Islet precursor cell (in vitro differentiated cells): ENCODE measurements around the gene ALDH7A1.

Experiments used
- DNase-seq: peaks from one replicate; pipeline ENCODE4 v3.0.0-alpha.2; 2018

Gene ALDH7A1

DNA sequence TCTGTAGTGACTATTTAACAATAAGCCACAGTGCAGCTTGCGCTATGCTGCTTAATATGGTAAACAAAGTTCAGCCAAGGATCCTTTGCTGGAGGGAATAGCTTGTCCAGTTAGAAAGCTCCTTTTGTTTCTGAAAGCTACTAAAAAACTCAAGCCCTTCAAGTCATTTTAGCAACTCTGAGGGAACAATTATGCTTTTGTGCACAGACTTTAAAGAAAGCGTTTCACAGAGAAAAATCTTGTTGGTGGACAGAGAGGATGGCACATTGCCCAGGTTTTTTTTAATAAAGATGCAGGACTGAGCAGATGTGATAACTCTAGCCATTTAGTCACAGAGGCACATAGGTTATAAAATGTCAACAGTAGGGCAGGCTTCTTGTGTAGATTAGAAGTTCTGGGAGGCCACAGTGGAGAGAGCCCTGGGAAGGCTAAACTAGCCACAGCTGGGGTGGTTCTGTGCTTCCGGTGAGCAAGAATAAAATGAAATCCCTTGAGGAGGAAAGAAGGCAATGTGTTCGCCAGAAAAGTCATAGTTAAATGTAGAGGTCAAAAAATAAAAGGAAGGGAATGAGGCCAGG is 63.4 kb downstream of the ALDH7A1 start:
- DNase-seq, result no peak

DNA sequence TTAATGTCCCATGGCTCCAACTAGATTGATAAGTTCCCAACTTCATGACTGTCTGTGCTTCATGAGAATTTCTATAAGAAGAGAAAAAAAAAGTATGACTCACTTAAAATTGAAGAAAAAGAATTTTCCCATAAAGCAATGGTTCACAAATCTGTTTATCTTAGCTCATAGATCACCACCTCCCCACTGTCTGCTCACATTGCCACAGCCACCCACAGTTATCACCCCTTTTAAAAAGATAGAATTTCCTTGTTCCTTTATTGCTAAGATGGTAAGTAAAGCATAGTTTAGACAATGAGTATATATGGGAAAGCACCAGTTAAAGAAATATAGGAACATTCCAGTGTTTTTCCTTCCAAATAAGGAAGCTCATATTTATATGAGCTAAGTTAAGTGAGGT is 67.1 kb downstream of the ALDH7A1 start:
- no peak for DNase-seq

- DNase-seq, result no peak
These were observed 67.9 kb downstream of the ALDH7A1 start for GRCh38 chr5:126527158-126527557.

DNA sequence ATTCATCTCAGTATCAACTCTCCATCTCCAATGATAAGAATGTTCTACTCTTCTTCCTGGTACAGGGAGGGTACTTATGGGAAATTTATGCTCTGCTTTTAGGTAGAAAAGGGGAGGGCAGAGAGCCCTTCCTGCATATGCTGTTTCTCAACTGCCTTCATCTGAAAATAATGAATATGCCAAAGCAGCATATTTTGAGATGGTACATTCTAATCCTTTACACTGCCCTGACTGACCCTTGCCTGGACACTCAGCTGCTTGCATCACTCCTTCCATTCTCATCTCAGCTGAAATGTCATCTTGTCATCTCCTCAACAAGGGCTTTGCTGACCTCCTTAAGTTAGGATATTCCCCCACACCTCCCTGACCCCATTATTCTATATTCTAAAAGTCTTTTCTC is 68.5 kb downstream of the ALDH7A1 start:
- DNase-seq, result no peak

- no peak for DNase-seq
These were observed 69.3 kb downstream of the ALDH7A1 start for GRCh38 chr5:126525630-126526245.

DNA sequence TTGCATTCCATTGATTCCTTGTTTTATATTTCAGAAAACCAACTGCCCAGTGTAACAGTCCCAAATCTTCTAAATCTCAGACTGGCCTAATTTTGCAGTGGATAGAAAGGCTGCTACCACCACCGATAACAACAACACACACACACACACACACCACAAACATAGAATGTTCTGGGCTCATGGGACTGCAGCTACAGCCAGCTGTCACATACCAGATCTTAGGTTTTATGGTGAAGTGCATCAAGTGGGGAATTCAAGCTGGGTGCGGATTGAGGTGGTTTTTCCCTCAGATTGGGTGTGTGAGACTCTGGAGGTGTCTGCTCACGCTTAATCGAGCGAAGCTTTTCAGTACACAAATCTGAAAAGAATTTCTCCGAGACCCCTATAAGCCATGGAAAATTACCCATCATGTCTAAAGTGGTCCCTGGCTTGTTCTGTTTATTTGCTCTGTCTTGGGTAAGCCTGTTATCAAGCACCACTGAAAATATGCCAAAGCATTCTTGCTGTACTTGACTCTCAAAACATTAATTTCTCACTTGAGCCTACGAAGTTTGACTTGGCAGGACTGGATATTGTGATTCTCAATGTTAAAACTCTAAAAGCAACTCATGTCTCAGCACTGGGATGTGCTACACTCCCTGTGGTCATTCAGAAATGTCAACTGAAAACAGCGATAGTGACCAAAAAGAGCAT is 71.1 kb downstream of the ALDH7A1 start:
- DNase-seq, result no peak

DNA sequence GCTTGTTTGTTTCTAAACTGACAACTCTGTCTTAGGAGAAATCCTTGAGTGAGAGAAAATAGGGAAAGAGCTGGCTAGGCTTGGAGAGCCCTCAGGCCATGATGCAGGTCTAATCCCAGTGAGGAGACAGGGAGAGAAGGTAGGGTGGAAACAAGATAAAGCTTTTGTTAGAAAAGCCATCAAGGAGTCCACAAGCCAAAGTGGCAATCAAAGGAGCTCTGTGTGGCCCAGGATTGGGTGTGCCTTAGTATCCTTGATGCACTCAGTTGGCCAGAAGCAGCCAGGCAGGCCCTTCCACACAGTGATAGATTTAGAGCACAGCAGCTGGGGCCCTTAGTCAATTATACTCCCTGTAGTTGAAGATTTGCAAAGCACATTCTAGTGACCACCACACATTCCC is 73.9 kb downstream of the ALDH7A1 start:
- DNase-seq, result peak; percentile 77

DNA sequence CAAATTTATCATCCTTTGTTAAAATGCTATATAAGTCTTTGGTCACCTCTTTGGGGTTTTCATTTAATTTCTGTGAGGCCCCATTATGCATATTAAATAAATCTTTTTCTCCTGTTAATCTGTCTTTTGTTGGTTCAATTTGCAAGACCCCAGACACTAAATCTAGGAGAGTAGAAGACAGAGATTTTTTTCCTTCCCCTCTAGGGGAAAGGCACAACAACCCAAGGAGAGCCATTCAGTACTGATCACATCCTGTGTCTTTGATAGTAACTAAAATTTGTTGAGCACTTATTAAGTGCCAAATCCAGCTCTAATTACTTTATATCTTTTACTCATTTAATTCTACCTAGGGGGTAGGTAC is 74.4 kb downstream of the ALDH7A1 start:
- DNase-seq, result no peak

- DNase-seq, result no peak
These were observed 75.1 kb downstream of the ALDH7A1 start for GRCh38 chr5:126519637-126520592.

GRCh38 chr5:126519223-126519622 is 75.8 kb downstream of the ALDH7A1 start:
- peak; percentile 70 for DNase-seq

GRCh38 chr5:126516852-126517251 is 78.2 kb downstream of the ALDH7A1 start:
- no peak for DNase-seq

GRCh38 chr5:126516133-126516532 is 78.9 kb downstream of the ALDH7A1 start:
- no peak for DNase-seq

DNA sequence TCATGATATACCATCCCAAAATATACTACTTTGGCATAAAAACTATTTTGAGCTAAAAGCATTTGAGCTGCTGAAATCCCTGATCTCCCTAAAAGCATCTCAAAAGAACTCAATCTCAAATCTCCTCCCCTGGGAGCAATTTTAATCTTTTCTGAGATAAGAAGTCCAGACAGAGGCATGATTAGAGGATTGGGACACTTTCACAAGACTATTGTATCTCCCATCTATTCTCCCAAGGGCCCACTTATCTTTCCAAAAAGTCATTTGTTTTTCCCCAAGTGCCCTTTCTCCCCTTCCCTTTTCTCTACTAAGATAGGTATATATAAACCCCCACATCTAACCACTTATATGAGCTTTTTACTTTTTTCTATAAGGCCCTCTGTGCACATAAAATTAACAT is 79.7 kb downstream of the ALDH7A1 start:
- no peak for DNase-seq

DNA sequence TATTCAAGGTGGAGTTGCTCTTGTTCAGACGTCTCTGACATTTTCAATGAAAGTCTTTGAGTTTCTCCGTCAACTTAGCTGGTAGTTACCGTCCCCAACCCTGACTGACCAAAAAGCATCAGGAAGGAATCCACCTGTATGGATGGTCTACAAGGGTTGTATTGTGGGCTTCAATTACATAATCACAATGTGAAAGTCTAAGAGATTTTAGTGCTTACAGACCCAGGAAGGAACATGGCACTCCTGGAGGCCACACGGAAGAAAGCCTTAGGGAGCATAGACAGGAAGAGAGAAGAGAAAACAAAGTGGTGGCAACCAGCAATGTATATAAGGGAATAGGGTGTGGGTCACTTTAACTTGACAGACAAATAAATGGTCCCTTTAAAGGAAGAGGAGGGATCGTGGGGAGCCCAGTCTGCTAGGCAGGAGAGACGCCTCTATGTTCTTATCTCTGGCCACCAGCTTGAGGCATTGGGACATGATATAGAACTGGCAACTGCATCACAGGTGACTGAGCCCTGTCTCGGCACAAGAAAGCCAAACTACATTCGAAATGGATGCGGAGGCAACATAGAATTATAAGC is 80.4 kb downstream of the ALDH7A1 start:
- DNase-seq, result no peak

DNA sequence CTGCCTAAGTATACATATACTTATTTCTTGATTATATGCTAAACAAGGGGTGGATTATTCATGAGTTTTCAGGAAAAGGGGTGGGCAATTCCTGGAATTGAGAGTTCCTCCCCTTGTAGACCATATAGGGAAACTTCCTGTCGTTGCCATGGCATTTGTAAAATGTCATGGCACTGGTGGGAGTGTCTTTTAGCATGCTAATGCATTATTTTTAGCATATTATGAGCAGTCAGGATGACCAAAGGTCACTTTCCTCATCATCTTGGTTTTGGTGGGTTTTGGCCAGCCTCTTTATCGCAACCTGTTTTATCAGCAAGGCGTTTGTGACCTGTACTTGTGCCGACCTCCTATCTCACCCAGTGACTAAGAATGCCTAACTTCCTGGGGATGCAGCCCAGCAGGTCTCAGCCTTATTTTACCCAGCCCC is 80.9 kb downstream of the ALDH7A1 start:
- no peak for DNase-seq

- DNase-seq, result no peak
These were observed 81.3 kb downstream of the ALDH7A1 start for GRCh38 chr5:126513703-126514102.

DNA sequence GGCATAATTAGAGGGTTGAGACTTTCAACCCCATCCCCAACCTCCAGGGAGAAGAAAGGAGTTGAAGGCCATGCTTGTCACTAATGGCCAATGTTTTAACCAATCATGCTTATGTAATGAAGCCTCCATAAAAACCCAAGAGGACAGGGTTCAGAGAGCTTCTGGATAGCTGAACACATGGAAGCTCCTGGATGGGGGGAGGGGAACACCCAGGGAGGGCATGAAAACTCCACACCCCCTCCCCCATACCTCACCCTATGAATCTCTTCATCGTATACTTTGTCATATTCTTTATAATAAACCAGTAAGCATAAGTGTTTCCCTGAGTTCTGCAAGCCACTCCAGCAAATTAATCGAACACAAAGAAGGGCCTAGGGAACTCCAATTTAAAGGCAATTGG is 81.7 kb downstream of the ALDH7A1 start:
- DNase-seq, result no peak

DNA sequence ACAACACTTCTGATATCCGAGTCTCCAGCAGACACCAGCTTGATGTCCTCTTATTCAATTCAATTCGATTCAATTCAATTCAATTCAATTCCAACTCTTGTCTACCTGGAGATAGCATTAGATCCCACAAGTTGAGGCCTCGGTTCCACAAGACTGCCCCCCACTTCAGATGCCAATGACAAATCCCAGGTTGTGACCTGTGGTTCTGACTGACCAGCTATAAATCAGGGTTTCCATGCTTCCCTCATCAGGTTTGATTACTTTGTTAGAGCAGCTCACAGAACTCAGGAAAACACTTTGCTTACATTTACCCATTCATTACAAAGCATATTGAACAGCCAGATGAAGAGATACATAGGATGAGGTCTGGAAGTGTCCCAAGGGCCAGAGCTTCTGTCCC is 82.6 kb downstream of the ALDH7A1 start:
- no peak for DNase-seq

DNA sequence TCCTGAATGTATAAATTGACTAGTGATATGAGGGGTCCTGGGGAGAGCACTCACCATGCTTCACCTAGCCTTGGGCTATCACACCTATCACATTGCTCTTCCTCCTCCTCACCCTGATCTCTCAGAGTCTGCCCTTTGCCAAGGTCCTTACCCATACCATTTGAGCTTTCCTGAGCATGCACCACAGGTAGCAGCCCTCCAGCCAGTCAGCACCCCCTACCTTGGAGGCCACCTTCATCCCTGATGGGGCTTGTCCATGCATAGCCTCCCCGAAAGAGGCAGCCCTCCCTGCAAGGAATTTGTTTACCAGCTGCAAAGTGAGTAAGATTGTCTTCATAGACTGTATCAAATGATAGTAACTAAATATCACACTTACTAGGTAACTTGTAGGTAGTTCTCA is 83.1 kb downstream of the ALDH7A1 start:
- no peak for DNase-seq

DNA sequence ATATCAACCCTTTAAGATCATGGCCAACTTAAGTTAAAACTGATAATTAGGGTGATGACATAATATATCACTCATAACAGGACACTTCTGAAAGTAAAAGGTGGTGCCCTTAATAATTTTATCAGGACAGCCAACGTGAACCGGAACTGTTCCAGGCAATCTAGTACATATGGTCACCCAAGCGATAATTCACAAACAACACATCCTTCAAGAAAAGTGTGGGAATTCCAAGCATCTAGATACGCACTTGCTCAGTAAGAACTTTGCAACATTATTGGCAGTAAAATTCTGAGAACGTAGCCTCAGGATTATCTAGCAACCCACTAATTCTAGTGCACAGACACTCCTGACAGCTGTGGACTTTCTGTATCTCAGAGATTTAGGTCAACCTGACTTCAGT is 85.7 kb downstream of the ALDH7A1 start:
- no peak for DNase-seq

- no peak for DNase-seq
These were observed 86.1 kb downstream of the ALDH7A1 start for GRCh38 chr5:126508962-126509279.

- no peak for DNase-seq
These were observed 86.6 kb downstream of the ALDH7A1 start for GRCh38 chr5:126508251-126508961.

- DNase-seq, result no peak
These were observed 88.9 kb downstream of the ALDH7A1 start for GRCh38 chr5:126506079-126506478.
